ENCODE measurements around the gene LRP1B. TPM values are rescaled to one million over a fixed set of nuclear protein-coding genes. Genes with fewer than 3 reads are reported as not detected.

LRP1B gene
- total RNA-seq, 4 donors from 2014 or later = 37.1 to 82.7 (median 50.9) TPM

DNA sequence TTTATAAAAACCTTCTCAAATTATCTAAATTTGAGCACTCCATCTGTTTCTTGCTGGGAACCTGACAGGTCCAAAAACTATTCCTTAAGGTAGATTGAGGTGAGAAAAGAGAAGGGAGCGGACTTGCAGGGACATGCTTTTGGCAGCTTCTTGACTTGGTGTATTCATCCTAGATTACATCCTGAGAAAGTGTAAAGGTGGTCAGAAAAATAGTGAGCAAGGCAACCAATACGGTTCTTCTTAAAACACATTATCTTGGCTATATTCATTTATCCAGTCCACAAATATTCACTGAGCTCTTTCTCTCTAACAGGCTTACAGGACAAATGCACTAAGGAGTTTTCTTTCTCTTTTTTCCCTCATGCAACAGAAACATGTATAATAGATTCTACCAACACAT lies 230.0 kb downstream of the LRP1B start:
- Histone ChIP-seq H3K4me1 (peaks cover 4 to 6% of the 10 kb centered on the region in 2 donors), H3K27ac (no peak overlapping the region), H3K9me3 (no peaks in the 10 kb centered on the region), H3K36me3 (no peaks in the 10 kb centered on the region), H3K27me3 (no peaks in the 10 kb centered on the region), H3K4me3 (replicated peaks in 1 of 3) (no peak overlapping the region)
- DNase-seq = no peak
- intact Hi-C loops (cut with DNase I) = no loop called here
- WGBS, 2 donors = 86 to 94% methylated on average over 2 of the region's 2 CpGs
- no peak for TF ChIP-seq CTCF (IDR thresholded peaks at IDR 0.05)
- TF ChIP-seq POLR2A (IDR thresholded peaks at IDR 0.05) = no peak

DNA sequence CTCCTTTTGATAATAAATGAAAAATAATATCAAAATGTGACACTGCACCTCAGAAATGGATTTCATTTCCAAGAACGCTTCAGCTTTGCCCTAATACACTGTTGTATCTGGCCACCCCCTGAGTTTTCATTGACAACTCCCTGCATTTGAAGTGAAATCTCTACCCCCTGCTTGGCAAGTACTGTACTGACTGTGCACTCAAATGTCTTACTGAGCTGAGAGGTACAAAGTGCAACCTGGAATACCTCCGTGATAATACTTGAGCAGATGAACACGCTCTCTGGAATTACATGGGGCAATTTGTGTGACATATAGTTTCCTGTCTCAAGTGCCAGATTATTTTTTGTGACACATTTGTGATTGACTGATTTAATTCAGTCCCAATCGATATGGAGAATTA lies 231.1 kb downstream of the LRP1B start:
- intact Hi-C loops (cut with DNase I) = no loop called here
- H3K4me3 ChIP-seq (replicated peaks in 1 of 3) = no peak overlapping the region
- peak overlapping the region in 1 of 3 donors; percentile 24 for H3K27ac ChIP-seq
- H3K4me1 ChIP-seq = peaks cover 4 to 6% of the 10 kb centered on the region in 2 donors
- DNase-seq = peak in 1 of 2 donors; percentile 4
- no peaks in the 10 kb centered on the region for H3K9me3 ChIP-seq
- no peak for TF ChIP-seq POLR2A (IDR thresholded peaks at IDR 0.05)
- peak in 1 of 6 experiments; percentile 10 for TF ChIP-seq CTCF (IDR thresholded peaks at IDR 0.05)
- H3K36me3 ChIP-seq = no peaks in the 10 kb centered on the region
- no peaks in the 10 kb centered on the region for H3K27me3 ChIP-seq
- 42 to 46% methylated on average over 4 of the region's 4 CpGs for WGBS, 2 donors

DNA sequence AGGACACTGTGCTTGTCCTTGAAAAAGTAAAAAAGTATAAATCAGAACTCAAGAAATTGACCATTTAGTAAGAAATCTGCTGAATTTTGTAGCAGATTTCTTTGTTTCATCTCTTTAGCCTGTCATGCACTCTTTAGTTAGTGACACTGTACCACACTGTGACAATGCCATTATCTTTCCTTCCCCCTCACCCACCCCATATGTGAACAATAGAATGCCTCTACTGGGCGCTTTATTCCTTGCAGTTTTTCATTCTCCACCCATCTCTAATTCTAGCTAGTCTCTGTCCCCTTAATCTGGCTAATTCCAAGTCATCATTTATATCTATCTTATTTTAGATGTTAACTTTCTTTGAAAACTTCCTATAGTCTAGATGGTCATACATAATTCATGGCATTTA lies 241.0 kb downstream of the LRP1B start:
- Histone ChIP-seq H3K9me3 (no peaks in the 10 kb centered on the region), H3K27me3 (no peaks in the 10 kb centered on the region), H3K36me3 (no peaks in the 10 kb centered on the region), H3K4me1 (no peaks in the 10 kb centered on the region), H3K27ac (no peak overlapping the region), H3K4me3 (replicated peaks in 1 of 3) (no peak overlapping the region)
- 90 to 96% methylated on average over 1 of the region's 1 CpG for WGBS, 2 donors
- intact Hi-C loops (cut with DNase I) = no loop called here
- TF ChIP-seq CTCF (IDR thresholded peaks at IDR 0.05) = no peak
- TF ChIP-seq POLR2A (IDR thresholded peaks at IDR 0.05) = no peak
- no peak for DNase-seq

DNA sequence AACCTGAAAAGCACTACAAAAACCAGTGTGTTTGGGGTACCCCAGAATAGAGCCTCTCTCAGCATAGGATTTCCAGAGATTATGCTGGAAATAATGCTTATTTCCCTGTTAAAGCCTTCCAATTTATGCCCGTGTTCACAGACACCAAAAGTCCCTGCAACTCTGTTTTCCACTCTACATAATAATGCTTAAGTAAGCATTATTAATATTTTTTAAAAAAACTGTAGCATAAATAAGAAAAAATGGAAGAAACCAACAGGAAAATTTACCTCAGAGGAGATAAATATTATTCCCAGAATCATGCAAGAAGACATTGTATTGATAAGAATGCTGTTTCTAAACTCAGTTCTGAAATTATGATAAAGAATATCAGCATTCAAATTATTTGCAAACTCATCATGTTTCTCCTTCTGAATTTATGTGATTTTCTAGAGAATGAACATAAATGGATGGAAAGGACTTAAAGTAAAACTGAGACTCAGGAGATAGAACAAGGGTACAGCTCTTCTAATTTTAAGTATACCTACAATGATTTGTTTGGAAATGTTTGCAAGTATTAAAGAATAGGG lies 241.7 kb downstream of the LRP1B start:
- Histone ChIP-seq H3K4me1 (no peaks in the 10 kb centered on the region), H3K27me3 (no peaks in the 10 kb centered on the region), H3K4me3 (replicated peaks in 1 of 3) (no peak overlapping the region), H3K36me3 (no peaks in the 10 kb centered on the region), H3K27ac (no peak overlapping the region), H3K9me3 (no peaks in the 10 kb centered on the region)
- no peak for DNase-seq
- 89 to 91% methylated on average over 1 of the region's 1 CpG for WGBS, 2 donors
- intact Hi-C loops (cut with DNase I) = no loop called here
- TF ChIP-seq CTCF (IDR thresholded peaks at IDR 0.05) = no peak

DNA sequence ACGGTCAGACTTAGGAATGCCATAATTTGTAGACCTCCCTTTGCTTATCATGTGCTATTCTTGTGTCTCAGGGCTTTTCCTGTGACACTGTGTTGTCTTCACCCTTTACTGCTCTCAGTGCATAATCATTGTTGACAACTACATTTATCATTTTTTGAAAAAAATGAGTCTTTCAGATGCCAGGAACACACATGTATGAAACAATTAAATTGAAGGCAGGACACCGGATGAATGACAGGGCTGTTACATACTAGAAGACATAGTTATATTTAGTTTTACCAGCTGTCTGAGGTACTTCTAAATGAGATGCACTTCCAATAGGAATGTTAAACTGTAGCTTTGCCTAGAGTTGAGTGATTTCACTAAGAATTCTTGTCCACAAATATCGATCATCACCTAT lies 243.5 kb downstream of the LRP1B start:
- intact Hi-C loops (cut with DNase I) = no loop called here
- H3K4me3 ChIP-seq (replicated peaks in 1 of 3) = no peak overlapping the region
- H3K9me3 ChIP-seq = no peaks in the 10 kb centered on the region
- H3K27ac ChIP-seq = no peak overlapping the region
- no peak for TF ChIP-seq POLR2A (IDR thresholded peaks at IDR 0.05)
- TF ChIP-seq CTCF (IDR thresholded peaks at IDR 0.05) = no peak
- WGBS, 2 donors = 93 to 96% methylated on average over 3 of the region's 3 CpGs
- H3K36me3 ChIP-seq = no peaks in the 10 kb centered on the region
- DNase-seq = no peak
- no peaks in the 10 kb centered on the region for H3K27me3 ChIP-seq
- H3K4me1 ChIP-seq = no peaks in the 10 kb centered on the region

All from thyroid gland (tissue), 4 donors.